Loucy (cell line): ENCODE measurements around the gene UQCRC1.
A peak's percentile ranks its signal among the peaks of the same experiment; 100 is the strongest.

Experiments
- H2AFZ ChIP-seq: fragments of 200-600 bp; sonication (generic); 2 replicates; pipeline ENCODE4 v1.6.0; 2016; ENCODE audit warnings: antibody characterized with exemption, mild to moderate bottlenecking, low read length, moderate library complexity
- H3F3A ChIP-seq: fragments of 200-600 bp; 2 replicates; pipeline ENCODE4 v1.6.0; 2016; ENCODE audit warnings: antibody characterized with exemption, low read depth, mild to moderate bottlenecking
- H3K27me3 ChIP-seq: fragments of 200-600 bp; sonication (generic); 2 replicates; pipeline ENCODE4 v1.6.1; 2014; ENCODE audit warnings: low read length, mild to moderate bottlenecking; ENCODE audit not compliant: insufficient read depth, poor library complexity, severe bottlenecking
- H3K36me3 ChIP-seq: fragments of 200-600 bp; sonication (generic); 2 replicates; pipeline ENCODE4 v1.6.1; 2016; ENCODE audit warnings: low read length; ENCODE audit not compliant: insufficient read depth
- H3K4me1 ChIP-seq: fragments of 200-600 bp; sonication (generic); 2 replicates; pipeline ENCODE4 v1.5.1; 2014; ENCODE audit warnings: low read length, mild to moderate bottlenecking; ENCODE audit not compliant: insufficient read depth, poor library complexity, severe bottlenecking
- H3K4me2 ChIP-seq: fragments of 200-600 bp; sonication (generic); 2 replicates; pipeline ENCODE4 v1.6.0; 2014; ENCODE audit warnings: antibody characterized with exemption, low read length, low read depth, mild to moderate bottlenecking; ENCODE audit not compliant: poor library complexity, severe bottlenecking
- H3K4me3 ChIP-seq: fragments of 200-600 bp; sonication (generic); 2 replicates; pipeline ENCODE4 v1.5.1; 2014; ENCODE audit warnings: low read length, mild to moderate bottlenecking, mixed read lengths; ENCODE audit not compliant: poor library complexity, severe bottlenecking
- H3K79me2 ChIP-seq: fragments of 200-600 bp; sonication (generic); 2 replicates; pipeline ENCODE4 v1.6.1; 2014; ENCODE audit warnings: low read length; ENCODE audit not compliant: insufficient read depth
- H3K9ac ChIP-seq: fragments of 200-600 bp; sonication (generic); 2 replicates; pipeline ENCODE4 v1.6.0; 2014; ENCODE audit warnings: mild to moderate bottlenecking, low read depth, low read length, moderate library complexity; ENCODE audit not compliant: poor library complexity, severe bottlenecking
- H3K9me2 ChIP-seq: fragments of 200-600 bp; sonication (generic); replicated peaks from 2 replicates; pipeline ENCODE4 v1.6.1; 2016; ENCODE audit warnings: low read depth, low read length, mixed read lengths
- H3K9me3 ChIP-seq: fragments of 200-600 bp; sonication (generic); 2 replicates; pipeline ENCODE4 v1.6.1; 2014; ENCODE audit warnings: mild to moderate bottlenecking, antibody characterized with exemption, low read length, low read depth; ENCODE audit not compliant: insufficient read depth
- H4K20me1 ChIP-seq: fragments of 200-600 bp; sonication (generic); 2 replicates; pipeline ENCODE4 v1.6.0; 2014; ENCODE audit warnings: antibody characterized with exemption, low read length, mild to moderate bottlenecking; ENCODE audit not compliant: insufficient read depth, poor library complexity, severe bottlenecking
- EZH2phosphoT487 ChIP-seq: fragments of 200-600 bp; IDR thresholded peaks from 2 replicates; pipeline ENCODE4 v1.6.1; 2018; ENCODE audit warnings: antibody characterized with exemption, mild to moderate bottlenecking, moderate library complexity, borderline replicate concordance
- TF ChIP-seq, protein P1 (sequence below): fragments of 200-600 bp; sonication (generic); conservative IDR thresholded peaks from 2 replicates; pipeline ENCODE4 v1.5.1; 2014; ENCODE audit warnings: mild to moderate bottlenecking, antibody characterized with exemption, low read length

The UQCRC1 gene

DNA sequence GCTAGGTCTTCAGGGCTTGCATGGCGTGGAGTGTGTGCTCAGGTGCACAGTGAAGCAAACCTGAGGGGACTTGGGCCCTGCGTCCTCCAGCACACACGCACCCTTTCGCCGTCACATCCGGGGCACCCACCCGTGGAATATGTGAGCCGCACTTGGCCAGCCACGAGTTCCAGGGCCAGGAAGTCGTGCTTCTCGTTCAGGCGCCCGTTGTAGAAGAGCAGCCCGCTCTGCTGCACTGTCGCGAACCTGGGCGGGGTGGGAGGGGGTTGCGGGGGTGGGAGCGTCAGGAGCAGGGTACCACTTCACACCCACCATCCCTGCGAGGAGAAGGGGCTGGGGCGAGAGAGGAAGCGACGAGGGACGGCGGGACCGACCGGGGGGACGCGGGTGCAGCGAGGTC is 46.2 kb upstream of the UQCRC1 start:
- H3K9ac ChIP-seq, result peak overlapping the region; percentile 54
- H3K79me2 ChIP-seq, result no peaks in the 10 kb centered on the region
- H3K4me1 ChIP-seq, result no peaks in the 10 kb centered on the region
- H3K36me3 ChIP-seq, result no peaks in the 10 kb centered on the region
- peak overlapping the region; percentile 57 for H3K4me2 ChIP-seq
- no peak for TF ChIP-seq EZH2phosphoT487
- TF ChIP-seq, protein P1, sequence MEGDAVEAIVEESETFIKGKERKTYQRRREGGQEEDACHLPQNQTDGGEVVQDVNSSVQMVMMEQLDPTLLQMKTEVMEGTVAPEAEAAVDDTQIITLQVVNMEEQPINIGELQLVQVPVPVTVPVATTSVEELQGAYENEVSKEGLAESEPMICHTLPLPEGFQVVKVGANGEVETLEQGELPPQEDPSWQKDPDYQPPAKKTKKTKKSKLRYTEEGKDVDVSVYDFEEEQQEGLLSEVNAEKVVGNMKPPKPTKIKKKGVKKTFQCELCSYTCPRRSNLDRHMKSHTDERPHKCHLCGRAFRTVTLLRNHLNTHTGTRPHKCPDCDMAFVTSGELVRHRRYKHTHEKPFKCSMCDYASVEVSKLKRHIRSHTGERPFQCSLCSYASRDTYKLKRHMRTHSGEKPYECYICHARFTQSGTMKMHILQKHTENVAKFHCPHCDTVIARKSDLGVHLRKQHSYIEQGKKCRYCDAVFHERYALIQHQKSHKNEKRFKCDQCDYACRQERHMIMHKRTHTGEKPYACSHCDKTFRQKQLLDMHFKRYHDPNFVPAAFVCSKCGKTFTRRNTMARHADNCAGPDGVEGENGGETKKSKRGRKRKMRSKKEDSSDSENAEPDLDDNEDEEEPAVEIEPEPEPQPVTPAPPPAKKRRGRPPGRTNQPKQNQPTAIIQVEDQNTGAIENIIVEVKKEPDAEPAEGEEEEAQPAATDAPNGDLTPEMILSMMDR, result no peak
- H3K27me3 ChIP-seq, result no peaks in the 10 kb centered on the region
- H3F3A ChIP-seq, result no peaks in the 10 kb centered on the region
- no peaks in the 10 kb centered on the region for H3K9me3 ChIP-seq
- H3K4me3 ChIP-seq, result peak overlapping the region; percentile 71
- no peaks in the 10 kb centered on the region for H4K20me1 ChIP-seq
- no peaks in the 10 kb centered on the region for H3K9me2 ChIP-seq
- H2AFZ ChIP-seq, result no peak overlapping the region

DNA sequence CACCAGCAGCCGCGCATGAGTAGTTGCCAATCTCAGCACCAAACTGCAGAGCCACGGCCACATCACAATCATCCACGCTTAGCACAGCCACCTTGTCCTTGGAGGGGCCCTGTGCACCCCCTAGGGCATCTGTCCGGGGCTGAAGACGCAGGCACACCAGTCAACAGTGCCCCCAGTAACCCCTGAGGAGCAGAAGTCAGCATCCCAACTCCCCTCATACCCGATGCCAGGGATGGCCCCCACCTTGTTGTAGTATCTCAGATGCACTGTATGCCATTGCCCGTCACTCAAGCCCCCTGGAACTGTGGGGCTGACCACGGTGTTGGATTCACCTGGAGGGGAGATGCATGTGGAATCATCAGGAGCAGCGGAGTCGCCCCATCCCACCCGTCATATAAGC is 45.6 kb upstream of the UQCRC1 start:
- Histone ChIP-seq H3K9me2 (no peaks in the 10 kb centered on the region), H3K36me3 (no peaks in the 10 kb centered on the region), H3K79me2 (no peaks in the 10 kb centered on the region), H3K4me1 (no peaks in the 10 kb centered on the region), H4K20me1 (no peaks in the 10 kb centered on the region), H3F3A (no peaks in the 10 kb centered on the region), H3K9me3 (no peaks in the 10 kb centered on the region), H3K27me3 (no peaks in the 10 kb centered on the region), H2AFZ (no peak overlapping the region), H3K9ac (peak overlapping the region; percentile 54), H3K4me3 (peak overlapping the region; percentile 71), H3K4me2 (peak overlapping the region; percentile 57)
- TF ChIP-seq, protein P1, result no peak
- no peak for TF ChIP-seq EZH2phosphoT487

DNA sequence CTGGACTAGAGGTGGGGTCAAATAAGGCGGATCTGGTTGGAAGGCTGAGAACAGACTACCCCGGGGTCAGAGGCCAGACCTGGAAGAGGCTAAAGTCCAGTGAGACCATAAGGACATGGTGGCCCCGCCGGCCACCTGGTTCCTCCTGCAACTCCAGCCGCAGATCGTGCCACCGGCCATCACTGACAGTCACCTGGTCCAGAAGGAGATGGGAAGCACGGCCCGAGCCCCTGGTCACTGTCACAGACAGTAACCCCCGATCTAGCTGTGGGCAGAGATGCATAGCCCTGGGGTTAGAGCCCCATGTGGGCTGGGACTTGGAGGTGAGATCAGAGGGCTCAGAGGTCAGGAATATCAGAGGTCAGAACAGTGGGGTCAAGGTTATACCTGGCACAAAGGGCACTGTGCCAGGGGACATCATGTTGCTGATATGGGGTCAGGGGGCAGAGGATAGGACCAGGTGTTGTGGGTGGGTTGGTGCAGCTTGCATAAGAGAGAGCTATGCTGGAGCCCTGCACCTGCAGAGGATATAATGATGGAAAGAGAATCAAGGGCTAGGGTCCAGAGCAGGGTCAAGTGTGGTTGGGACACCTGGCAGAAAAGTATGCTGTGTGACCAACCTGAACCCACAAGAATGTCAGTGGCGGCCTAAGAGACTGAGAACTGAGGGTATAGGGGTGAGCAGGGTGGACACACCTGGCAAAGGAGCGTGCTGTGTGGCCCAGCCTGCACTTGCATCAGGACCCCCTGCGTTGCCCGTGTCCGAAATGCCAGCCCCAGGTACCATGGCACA is 43.7 kb upstream of the UQCRC1 start:
- H3K4me1 ChIP-seq, result no peaks in the 10 kb centered on the region
- H3K9me3 ChIP-seq, result no peaks in the 10 kb centered on the region
- H3K9ac ChIP-seq, result no peak overlapping the region
- H3K79me2 ChIP-seq, result no peaks in the 10 kb centered on the region
- no peaks in the 10 kb centered on the region for H3K9me2 ChIP-seq
- TF ChIP-seq, protein P1, result no peak
- TF ChIP-seq EZH2phosphoT487, result no peak
- no peak overlapping the region for H3K4me2 ChIP-seq
- no peak overlapping the region for H2AFZ ChIP-seq
- no peak overlapping the region for H3K4me3 ChIP-seq
- H3K36me3 ChIP-seq, result no peaks in the 10 kb centered on the region
- H3K27me3 ChIP-seq, result no peaks in the 10 kb centered on the region
- H4K20me1 ChIP-seq, result no peaks in the 10 kb centered on the region
- H3F3A ChIP-seq, result no peaks in the 10 kb centered on the region
